Endothelial cell of umbilical vein (primary cell): ENCODE data around the gene TMOD1. TPM values are rescaled to one million over a fixed set of nuclear protein-coding genes. Genes with fewer than 3 reads are reported as not detected.
A peak's percentile ranks its signal among the peaks of the same experiment; 100 is the strongest.

ENCODE experiments used
- BruUV-seq: library from RNA; stranded (reverse); fragments of 400-500 nt; replicated peaks from 2 replicates; lab custom pipeline; 2021; lab: Mats Ljungman, UMichigan
- CTCF ChIA-PET: fragments of 300-600, 350-600 bp; sonication (Branson Sonifier 250); formaldehyde crosslinking; loops from one replicate; lab custom pipeline; 2021; ENCODE audit warnings: antibody characterized with exemption, inconsistent platforms; lab: Charles Lee
- POLR2A ChIA-PET: fragments of 300-600, 350-600 bp; sonication (Branson Sonifier 250); formaldehyde crosslinking; loops from one replicate; lab custom pipeline; 2021; ENCODE audit warnings: antibody characterized with exemption, inconsistent platforms; lab: Charles Lee
- DNase-seq: peaks from one replicate; pipeline ENCODE4 v3.0.0-alpha.2; 2011; ENCODE audit warnings: low read depth, low spot score
- FAIRE-seq: peaks from 2 replicates; lab custom pipeline; 2011; peaks lifted over from hg19 to GRCh38; lab: Jason Lieb, UNC
- H2AFZ ChIP-seq: 2 replicates; pipeline ENCODE4 v1.6.0; 2012; ENCODE audit warnings: low read depth, low read length, control low read depth, inconsistent platforms
- H3K27ac ChIP-seq: 2 replicates; pipeline ENCODE4 v1.5.1; 2011; ENCODE audit warnings: low read depth, mild to moderate bottlenecking, control low read depth, low read length, moderate library complexity; ENCODE audit not compliant: insufficient read depth
- H3K27me3 ChIP-seq, 2 experiments: 2 replicates each; pipeline versions ENCODE4 v1.6.0 to v1.6.1; 2011; ENCODE audit warnings: low read length in 2 of 2, mixed read lengths in 1 of 2; ENCODE audit not compliant: control insufficient read depth in 2 of 2, insufficient read depth in 2 of 2
- H3K36me3 ChIP-seq, 2 experiments: 2 replicates in 1 of 2; 3 replicates in 1 of 2; pipeline ENCODE4 v1.5.1; 2011; ENCODE audit warnings: low read length in 2 of 2, mild to moderate bottlenecking in 1 of 2, moderate library complexity in 1 of 2; ENCODE audit not compliant: control insufficient read depth in 2 of 2, insufficient read depth in 2 of 2; ENCODE audit errors: extremely low read depth in 1 of 2
- H3K4me1 ChIP-seq: 3 replicates; pipeline ENCODE4 v1.5.1; 2011; ENCODE audit warnings: mild to moderate bottlenecking, low read length; ENCODE audit not compliant: control insufficient read depth, insufficient read depth; ENCODE audit errors: extremely low read depth
- H3K4me2 ChIP-seq: 2 replicates; pipeline ENCODE4 v1.6.1; 2011; ENCODE audit warnings: low read length, control low read depth, mixed read lengths; ENCODE audit not compliant: insufficient read depth
- H3K4me3 ChIP-seq, 3 experiments: fragments of 200-600 bp in 1 of 3; sonication (generic), shearing (Covaris generic) in 1 of 3; replicated peaks in 1 of 3; 2 replicates each; pipeline ENCODE4 v1.5.1; 2011 to 2016; ENCODE audit warnings: control low read depth in 3 of 3, low read length in 3 of 3, mild to moderate bottlenecking in 2 of 3, inconsistent platforms in 1 of 3, low read depth in 1 of 3, moderate library complexity in 1 of 3; ENCODE audit not compliant: insufficient read depth in 1 of 3
- H3K79me2 ChIP-seq: 2 replicates; pipeline ENCODE4 v1.6.0; 2012; ENCODE audit warnings: low read length, inconsistent platforms; ENCODE audit not compliant: control insufficient read depth, insufficient read depth
- H3K9ac ChIP-seq: replicated peaks from 2 replicates; pipeline ENCODE3; 2011; ENCODE audit warnings: low read length, control low read depth; ENCODE audit not compliant: insufficient read depth; ENCODE audit errors: extremely low read depth
- H3K9me1 ChIP-seq: replicated peaks from 3 replicates; pipeline ENCODE4 v1.6.0; 2011; ENCODE audit warnings: mild to moderate bottlenecking, low read length; ENCODE audit not compliant: control insufficient read depth, insufficient read depth; ENCODE audit errors: extremely low read depth
- H3K9me3 ChIP-seq: replicated peaks from 2 replicates; pipeline ENCODE4 v1.5.1; 2012; ENCODE audit warnings: low read length, inconsistent platforms; ENCODE audit not compliant: control insufficient read depth, insufficient read depth
- H4K20me1 ChIP-seq: replicated peaks from 2 replicates; pipeline ENCODE3; 2011; ENCODE audit warnings: mild to moderate bottlenecking, low read length; ENCODE audit not compliant: control insufficient read depth, insufficient read depth; ENCODE audit errors: extremely low read depth
- CTCF ChIP-seq, 2 donors: IDR thresholded peaks; 1 replicate in 1 of 2; 2 replicates in 1 of 2; pipeline ENCODE4 v1.5.1; 2011; ENCODE audit warnings: low read length in 2 of 2, mild to moderate bottlenecking in 2 of 2, moderate library complexity in 2 of 2, control low read depth in 1 of 2, inconsistent platforms in 1 of 2, low read depth in 1 of 2; ENCODE audit not compliant: insufficient read depth in 1 of 2; ENCODE audit errors: extremely low read depth in 1 of 2
- EZH2 ChIP-seq: IDR thresholded peaks from 2 replicates; pipeline ENCODE4 v1.6.1; 2012; ENCODE audit warnings: borderline replicate concordance, low read depth, mild to moderate bottlenecking, moderate library complexity, low read length, inconsistent platforms; ENCODE audit not compliant: severe bottlenecking
- FOS ChIP-seq: IDR thresholded peaks from 2 replicates; pipeline ENCODE4 v1.6.1; 2011; ENCODE audit warnings: mild to moderate bottlenecking, low read length, moderate library complexity, borderline replicate concordance; ENCODE audit not compliant: insufficient read depth
- GATA2 ChIP-seq: IDR thresholded peaks from 2 replicates; pipeline ENCODE4 v1.7.0; 2011; ENCODE audit warnings: low read depth, mild to moderate bottlenecking, moderate library complexity, mixed read lengths, low read length; ENCODE audit not compliant: insufficient read length, insufficient read depth
- JUN ChIP-seq: IDR thresholded peaks from 2 replicates; pipeline ENCODE4 v1.6.1; 2011; ENCODE audit warnings: borderline replicate concordance, low read depth; ENCODE audit not compliant: insufficient read length, insufficient read depth
- MAX ChIP-seq: IDR thresholded peaks from 2 replicates; pipeline ENCODE4 v1.6.1; 2011; ENCODE audit not compliant: insufficient read depth, insufficient read length
- MYC ChIP-seq: IDR thresholded peaks from one replicate; pipeline ENCODE4 v1.6.1; 2011; ENCODE audit warnings: mild to moderate bottlenecking, low read depth, low read length
- POLR2A ChIP-seq: IDR thresholded peaks from 2 replicates; pipeline ENCODE4 v1.6.1; 2012; ENCODE audit warnings: low read depth, mild to moderate bottlenecking, control low read depth, low read length
- POLR2AphosphoS5 ChIP-seq: IDR thresholded peaks from 2 replicates; pipeline ENCODE4 v1.6.1; 2012; ENCODE audit warnings: low read depth, mild to moderate bottlenecking, control low read depth, low read length, moderate library complexity; ENCODE audit not compliant: insufficient read depth
- dilution Hi-C: fragments of 300-500 bp; cut with MboI; formaldehyde crosslinking; loops from one replicate; pipeline ENCODE4 v1.15.0; 2019; ENCODE audit warnings: low sequenced_read_pairs; ENCODE audit not compliant: extremely low pct_ligation_motif_present
- intact Hi-C: fragments of 100-400 bp; cut with micrococcal nuclease; formaldehyde crosslinking; loops from one replicate; pipeline ENCODE4 v1.10.0; 2022
- polyA plus RNA-seq, 4 experiments: library from polyadenylated mRNA; depleted of rRNA in 3 of 4; stranded (reverse) in 3 of 4; unstranded in 1 of 4; fragments of >200 nt; gene quantifications; 2 replicates each; pipeline versions ENCODE4 v1.2.1 to v1.2.3, GENCODE V29; 2011 to 2012; ENCODE audit warnings: missing spikeins in 1 of 4
- total RNA-seq: library from RNA; stranded (reverse); gene quantifications from 2 replicates; pipeline ENCODE4 v1.2.3, GENCODE V29; 2021

Gene TMOD1
- total and polyA plus RNA-seq, 2 donors (not counting 3 experiments of a cell fraction or from before 2014, with no cell fraction given), result 0.26 to 1.4 TPM

- intact Hi-C loops (no loop called here), dilution Hi-C loops (no loop called here)
- Histone ChIP-seq H3K4me2 (no peak overlapping the region), H2AFZ (no peak overlapping the region), H3K27me3 (no peaks in the 10 kb centered on the region), H3K36me3 (no peaks in the 10 kb centered on the region), H4K20me1 (no peaks in the 10 kb centered on the region), H3K27ac (no peak overlapping the region), H3K9me1 (no peaks in the 10 kb centered on the region), H3K79me2 (no peaks in the 10 kb centered on the region), H3K9ac (no peak overlapping the region), H3K9me3 (no peaks in the 10 kb centered on the region), H3K4me3 (no peak overlapping the region), H3K4me1 (no peaks in the 10 kb centered on the region)
- BruUV-seq, result no TSS peak
- POLR2A ChIA-PET, result no interaction called here
- no peak for FAIRE-seq
- no peak for DNase-seq
- CTCF ChIA-PET, result interaction anchor here (0.6 to 3.6 kb wide), 4 partner anchors 11 to 135 kb away, joined by 3 to 26 read pairs (median 17); no protein-coding TSS in a partner anchor
- no peak for TF ChIP-seq MYC
- no peak for TF ChIP-seq POLR2AphosphoS5
- no peak for TF ChIP-seq CTCF (IDR thresholded peaks at IDR 0.05; ENCODE audit: extremely low read depth in 1 of 2, insufficient read depth in 1 of 2, low read depth in 1 of 2, low read length in 2 of 2)
Observed at GRCh38 chr9:97480749-97481148, 20.7 kb upstream of the TMOD1 start.

- Histone ChIP-seq H4K20me1 (no peaks in the 10 kb centered on the region), H3K27me3 (no peaks in the 10 kb centered on the region), H2AFZ (no peak overlapping the region), H3K27ac (no peak overlapping the region), H3K9ac (no peak overlapping the region), H3K9me3 (no peaks in the 10 kb centered on the region), H3K36me3 (no peaks in the 10 kb centered on the region), H3K79me2 (no peaks in the 10 kb centered on the region), H3K4me3 (no peak overlapping the region), H3K9me1 (no peaks in the 10 kb centered on the region), H3K4me1 (no peaks in the 10 kb centered on the region), H3K4me2 (no peak overlapping the region)
- dilution Hi-C loops (no loop called here), intact Hi-C loops (no loop called here)
- peak; percentile 57 for DNase-seq
- CTCF ChIA-PET, result interaction anchor here (1.2 to 4.4 kb wide), 4 partner anchors 15 to 132 kb away, joined by 3 to 32 read pairs (median 12); no protein-coding TSS in a partner anchor
- FAIRE-seq, result no peak
- no TSS peak for BruUV-seq
- POLR2A ChIA-PET, result no interaction called here
- no peak for TF ChIP-seq MAX
- no peak for TF ChIP-seq JUN
- TF ChIP-seq FOS, result no peak
- TF ChIP-seq EZH2, result no peak
- TF ChIP-seq POLR2A, result no peak
- no peak for TF ChIP-seq GATA2
- TF ChIP-seq CTCF (IDR thresholded peaks at IDR 0.05; ENCODE audit: extremely low read depth in 1 of 2, insufficient read depth in 1 of 2, low read depth in 1 of 2, low read length in 2 of 2), result no peak
- no peak for TF ChIP-seq MYC
- TF ChIP-seq POLR2AphosphoS5, result no peak
Observed at GRCh38 chr9:97484134-97484533, 17.3 kb upstream of the TMOD1 start.
